ENCODE measurements around the gene NPAS3. TPM values are rescaled to one million over a fixed set of nuclear protein-coding genes. Genes with fewer than 3 reads are reported as not detected.

Gene NPAS3
- total and polyA plus RNA-seq, 2 of the 13 experiments (the other 11 are each of a cell fraction or from before 2014, with no cell fraction given), result not detected

GRCh38 chr14:33271216-33271615, 332.5 kb downstream of the NPAS3 start:
- DNase-seq (ENCODE audit: low spot score), result no peak
- Histone ChIP-seq H2AFZ (ENCODE audit: low read length) (no peak overlapping the region), H3K36me3 (replicated peaks in 1 of 2; ENCODE audit: control insufficient read depth in 1 of 2, insufficient read depth in 2 of 2, low read length in 2 of 2) (no peaks in the 10 kb centered on the region), H3K9ac (ENCODE audit: insufficient read depth, low read depth, low read length) (no peak overlapping the region), H3K4me1 (ENCODE audit: insufficient read depth, low read length) (no peaks in the 10 kb centered on the region), H3K27ac (ENCODE audit: extremely low read length, insufficient read depth, low read length) (no peak overlapping the region), H3K9me3 (ENCODE audit: low read length) (peaks cover 35% of the 10 kb centered on the region), H3K4me3 (replicated peaks in 1 of 3; ENCODE audit: insufficient read depth in 1 of 3, low read depth in 2 of 3, low read length in 3 of 3) (no peak overlapping the region), H4K20me1 (ENCODE audit: insufficient read depth, low read length) (no peaks in the 10 kb centered on the region), H3K4me2 (ENCODE audit: low read depth, low read length) (no peak overlapping the region), H3K79me2 (ENCODE audit: insufficient read depth, low read length) (no peaks in the 10 kb centered on the region), H3K27me3 (ENCODE audit: control insufficient read depth in 1 of 2, insufficient read depth in 2 of 2, low read length in 2 of 2) (no peaks in the 10 kb centered on the region)
- in situ Hi-C loops (cut with HindIII; ENCODE audit: extremely low pct_ligation_motif_present, low pct_unique_long_range_greater_than_20kb) (no loop called here), intact Hi-C loops (cut with micrococcal nuclease; ENCODE audit: unreplicated experiment) (no loop called here)
- 8% methylated on average over 2 of the region's 2 CpGs for WGBS (ENCODE audit: low lambda C conversion rate)
- FAIRE-seq, result no peak
- TF ChIP-seq ZNF878 (CRISPR knock-in tag; IDR thresholded peaks at IDR 0.05) (no peak), NFKBIZ (CRISPR knock-in tag; IDR thresholded peaks at IDR 0.05) (no peak), ZSCAN22 (CRISPR knock-in tag; IDR thresholded peaks at IDR 0.05) (no peak), ETV6 (CRISPR knock-in tag; conservative IDR thresholded peaks at IDR 0.05) (no peak), ATAD3A (CRISPR knock-in tag; IDR thresholded peaks at IDR 0.05) (no peak)
- TF ChIP-seq, protein P1, sequence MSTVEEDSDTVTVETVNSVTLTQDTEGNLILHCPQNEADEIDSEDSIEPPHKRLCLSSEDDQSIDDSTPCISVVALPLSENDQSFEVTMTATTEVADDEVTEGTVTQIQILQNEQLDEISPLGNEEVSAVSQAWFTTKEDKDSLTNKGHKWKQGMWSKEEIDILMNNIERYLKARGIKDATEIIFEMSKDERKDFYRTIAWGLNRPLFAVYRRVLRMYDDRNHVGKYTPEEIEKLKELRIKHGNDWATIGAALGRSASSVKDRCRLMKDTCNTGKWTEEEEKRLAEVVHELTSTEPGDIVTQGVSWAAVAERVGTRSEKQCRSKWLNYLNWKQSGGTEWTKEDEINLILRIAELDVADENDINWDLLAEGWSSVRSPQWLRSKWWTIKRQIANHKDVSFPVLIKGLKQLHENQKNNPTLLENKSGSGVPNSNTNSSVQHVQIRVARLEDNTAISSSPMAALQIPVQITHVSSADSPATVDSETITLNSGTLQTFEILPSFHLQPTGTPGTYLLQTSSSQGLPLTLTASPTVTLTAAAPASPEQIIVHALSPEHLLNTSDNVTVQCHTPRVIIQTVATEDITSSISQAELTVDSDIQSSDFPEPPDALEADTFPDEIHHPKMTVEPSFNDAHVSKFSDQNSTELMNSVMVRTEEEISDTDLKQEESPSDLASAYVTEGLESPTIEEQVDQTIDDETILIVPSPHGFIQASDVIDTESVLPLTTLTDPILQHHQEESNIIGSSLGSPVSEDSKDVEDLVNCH (CRISPR knock-in tag; IDR thresholded peaks at IDR 0.05), result no peak
- ATAC-seq, result no peak
- ChIA-PET CTCF (ENCODE audit: low intra/inter-chr PET ratio, low total read pairs) (no interaction called here), POLR2A (no interaction called here)
- no TSS peak for BruUV-seq (replicated peaks)

- Histone ChIP-seq H3K9ac (ENCODE audit: insufficient read depth, low read depth, low read length) (no peak overlapping the region), H3K4me3 (replicated peaks in 1 of 3; ENCODE audit: insufficient read depth in 1 of 3, low read depth in 2 of 3, low read length in 3 of 3) (no peak overlapping the region), H3K27ac (ENCODE audit: extremely low read length, insufficient read depth, low read length) (no peak overlapping the region), H3K79me2 (ENCODE audit: insufficient read depth, low read length) (no peaks in the 10 kb centered on the region), H3K4me1 (ENCODE audit: insufficient read depth, low read length) (no peaks in the 10 kb centered on the region), H3K9me3 (ENCODE audit: low read length) (peaks cover 30% of the 10 kb centered on the region), H2AFZ (ENCODE audit: low read length) (no peak overlapping the region), H3K36me3 (replicated peaks in 1 of 2; ENCODE audit: control insufficient read depth in 1 of 2, insufficient read depth in 2 of 2, low read length in 2 of 2) (no peaks in the 10 kb centered on the region), H4K20me1 (ENCODE audit: insufficient read depth, low read length) (no peaks in the 10 kb centered on the region), H3K4me2 (ENCODE audit: low read depth, low read length) (no peak overlapping the region), H3K27me3 (ENCODE audit: control insufficient read depth in 1 of 2, insufficient read depth in 2 of 2, low read length in 2 of 2) (no peaks in the 10 kb centered on the region)
- in situ Hi-C loops (cut with HindIII; ENCODE audit: extremely low pct_ligation_motif_present, low pct_unique_long_range_greater_than_20kb) (no loop called here), intact Hi-C loops (cut with micrococcal nuclease; ENCODE audit: unreplicated experiment) (no loop called here)
- DNase-seq (ENCODE audit: low spot score), result no peak
- WGBS (ENCODE audit: low lambda C conversion rate), result 28% methylated on average over 2 of the region's 2 CpGs
- ATAC-seq, result no peak
- BruUV-seq (replicated peaks), result no TSS peak
- ChIA-PET CTCF (ENCODE audit: low intra/inter-chr PET ratio, low total read pairs) (no interaction called here), POLR2A (no interaction called here)
- FAIRE-seq, result no peak
- no peak for TF ChIP-seq ZNF263 (CRISPR knock-in tag; IDR thresholded peaks at IDR 0.05)
- no peak for TF ChIP-seq ATF7 (IDR thresholded peaks at IDR 0.05)
- no peak for TF ChIP-seq ATF7 (CRISPR knock-in tag; IDR thresholded peaks at IDR 0.05)
- no peak for TF ChIP-seq ZNF720 (CRISPR knock-in tag; IDR thresholded peaks at IDR 0.05)
- TF ChIP-seq, protein P2, sequence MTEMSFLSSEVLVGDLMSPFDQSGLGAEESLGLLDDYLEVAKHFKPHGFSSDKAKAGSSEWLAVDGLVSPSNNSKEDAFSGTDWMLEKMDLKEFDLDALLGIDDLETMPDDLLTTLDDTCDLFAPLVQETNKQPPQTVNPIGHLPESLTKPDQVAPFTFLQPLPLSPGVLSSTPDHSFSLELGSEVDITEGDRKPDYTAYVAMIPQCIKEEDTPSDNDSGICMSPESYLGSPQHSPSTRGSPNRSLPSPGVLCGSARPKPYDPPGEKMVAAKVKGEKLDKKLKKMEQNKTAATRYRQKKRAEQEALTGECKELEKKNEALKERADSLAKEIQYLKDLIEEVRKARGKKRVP (CRISPR knock-in tag; IDR thresholded peaks at IDR 0.05), result no peak
- no peak for TF ChIP-seq ZNF20 (CRISPR knock-in tag; IDR thresholded peaks at IDR 0.05)
- TF ChIP-seq MTA1 (CRISPR knock-in tag; IDR thresholded peaks at IDR 0.05; ENCODE audit: borderline replicate concordance), result no peak
- TF ChIP-seq SOX6 (IDR thresholded peaks at IDR 0.05), result no peak
- TF ChIP-seq SOX6 (CRISPR knock-in tag; IDR thresholded peaks at IDR 0.05), result no peak
- TF ChIP-seq TBL1XR1 (IDR thresholded peaks at IDR 0.05; ENCODE audit: borderline replicate concordance, low read length, partially characterized antibody), result no peak
- TF ChIP-seq, protein P3, sequence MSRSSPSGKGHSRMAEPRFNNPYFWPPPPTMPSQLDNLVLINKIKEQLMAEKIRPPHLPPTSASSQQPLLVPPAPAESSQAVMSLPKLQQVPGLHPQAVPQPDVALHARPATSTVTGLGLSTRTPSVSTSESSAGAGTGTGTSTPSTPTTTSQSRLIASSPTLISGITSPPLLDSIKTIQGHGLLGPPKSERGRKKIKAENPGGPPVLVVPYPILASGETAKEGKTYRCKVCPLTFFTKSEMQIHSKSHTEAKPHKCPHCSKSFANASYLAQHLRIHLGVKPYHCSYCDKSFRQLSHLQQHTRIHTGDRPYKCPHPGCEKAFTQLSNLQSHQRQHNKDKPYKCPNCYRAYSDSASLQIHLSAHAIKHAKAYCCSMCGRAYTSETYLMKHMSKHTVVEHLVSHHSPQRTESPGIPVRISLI (CRISPR knock-in tag; IDR thresholded peaks at IDR 0.05; ENCODE audit: borderline replicate concordance), result no peak
- no peak for TF ChIP-seq GTF2F1 (IDR thresholded peaks at IDR 0.05; ENCODE audit: low read length)
Observed at GRCh38 chr14:33271891-33272290, 333.2 kb downstream of the NPAS3 start.

Measured in HepG2 (cell line).